ENCODE results near the gene LIPC. TPM values are rescaled to one million over a fixed set of nuclear protein-coding genes. Genes with fewer than 3 reads are reported as not detected.
A peak's percentile ranks its signal among the peaks of the same experiment; 100 is the strongest.

LIPC gene
- total and polyA plus RNA-seq, 7 experiments from 2014 or later, result 0.46 to 5.1 (median 0.77) TPM

DNA sequence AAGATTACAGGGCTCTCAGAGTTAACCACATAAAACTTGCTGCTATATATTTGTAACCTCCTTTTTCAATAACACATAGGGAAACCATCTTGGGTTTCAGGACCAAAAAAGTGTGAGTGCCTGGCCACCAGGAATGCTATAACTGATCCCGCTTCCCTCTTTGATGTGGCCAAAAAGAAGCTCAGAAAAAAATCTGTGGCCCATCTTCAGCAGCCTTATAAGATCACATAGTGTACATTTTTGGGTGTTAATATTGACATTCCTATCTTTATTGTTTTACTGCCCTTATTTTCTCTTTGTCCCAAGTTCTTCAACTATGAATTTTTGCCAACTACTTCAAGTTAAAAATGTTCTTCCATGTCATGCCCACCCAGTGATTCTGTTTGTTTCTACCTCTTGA lies 102.8 kb downstream of the LIPC start:
- H3K27ac ChIP-seq (ENCODE audit: low read depth, low read length), result no peak overlapping the region
- H3K27me3 ChIP-seq (ENCODE audit: control insufficient read depth in 2 of 2, insufficient read depth in 2 of 2, low read length in 2 of 2), result no peaks in the 10 kb centered on the region
- no peaks in the 10 kb centered on the region for H3K9me3 ChIP-seq (ENCODE audit: control insufficient read depth in 2 of 3, low read length in 3 of 3)
- no peak overlapping the region for H3K4me3 Mint-ChIP-seq
- DNase-seq (no peak), ATAC-seq (no peak)
- H3K9me3 Mint-ChIP-seq, result peaks cover 0 to 5% (median 0%) of the 10 kb centered on the region in 11 donors
- intact Hi-C loops (cut with micrococcal nuclease), result no loop called here
- peaks cover 0 to 5% (median 0%) of the 10 kb centered on the region in 7 donors for H3K4me1 Mint-ChIP-seq
- peaks cover 0 to 7% (median 0%) of the 10 kb centered on the region in 5 donors for H3K36me3 Mint-ChIP-seq
- H3K36me3 ChIP-seq (ENCODE audit: control insufficient read depth in 2 of 3, insufficient read depth in 3 of 3, low read length in 3 of 3), result no peaks in the 10 kb centered on the region
- CTCF ChIA-PET, result no interaction called here
- H3K27me3 Mint-ChIP-seq, result peaks cover 0 to 8% (median 0%) of the 10 kb centered on the region in 5 donors
- H3K4me1 ChIP-seq (ENCODE audit: control insufficient read depth in 2 of 2, insufficient read depth in 2 of 2, low read length in 2 of 2), result no peaks in the 10 kb centered on the region
- POLR2A ChIA-PET, result no interaction called here
- peak overlapping the region in 2 of 9 donors; percentile 4 to 6 for H3K27ac Mint-ChIP-seq
- H3K4me3 ChIP-seq (ENCODE audit: low read length), result no peak overlapping the region

DNA sequence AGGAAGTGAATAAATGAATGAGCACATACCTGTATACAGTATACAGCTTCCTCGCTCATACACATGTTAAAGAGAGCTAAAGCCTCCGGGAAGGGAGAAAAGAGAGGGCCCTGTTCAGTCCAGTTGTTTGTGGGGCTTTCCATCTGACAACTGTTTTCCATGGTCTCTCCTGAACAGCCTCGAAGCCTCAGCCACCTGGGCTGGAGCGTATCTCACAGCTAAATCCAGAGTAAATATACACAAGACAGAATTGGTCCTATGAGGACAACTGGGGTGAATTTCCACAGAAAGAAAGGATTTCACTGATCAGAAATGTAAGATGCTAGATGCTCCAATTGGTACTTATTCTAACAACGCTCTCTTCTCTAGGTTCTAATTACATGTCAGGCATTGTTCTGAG lies 103.5 kb downstream of the LIPC start:
- Histone ChIP-seq H3K4me3 (ENCODE audit: low read length) (no peak overlapping the region), H3K9me3 (ENCODE audit: control insufficient read depth in 2 of 3, low read length in 3 of 3) (no peaks in the 10 kb centered on the region), H3K36me3 (ENCODE audit: control insufficient read depth in 2 of 3, insufficient read depth in 3 of 3, low read length in 3 of 3) (no peaks in the 10 kb centered on the region), H3K4me1 (ENCODE audit: control insufficient read depth in 2 of 2, insufficient read depth in 2 of 2, low read length in 2 of 2) (no peaks in the 10 kb centered on the region), H3K27ac (ENCODE audit: low read depth, low read length) (no peak overlapping the region), H3K27me3 (ENCODE audit: control insufficient read depth in 2 of 2, insufficient read depth in 2 of 2, low read length in 2 of 2) (no peaks in the 10 kb centered on the region)
- H3K4me1 Mint-ChIP-seq, result peaks cover 0 to 6% (median 0%) of the 10 kb centered on the region in 7 donors
- no peak overlapping the region for H3K4me3 Mint-ChIP-seq
- POLR2A ChIA-PET, result no interaction called here
- no peak overlapping the region for H3K27ac Mint-ChIP-seq
- DNase-seq (no peak), ATAC-seq (no peak)
- H3K27me3 Mint-ChIP-seq, result peaks cover 0 to 8% (median 0%) of the 10 kb centered on the region in 5 donors
- intact Hi-C loops (cut with micrococcal nuclease), result no loop called here
- peaks cover 0 to 10% (median 0%) of the 10 kb centered on the region in 5 donors for H3K36me3 Mint-ChIP-seq
- CTCF ChIA-PET, result no interaction called here
- peaks cover 0 to 5% (median 0%) of the 10 kb centered on the region in 11 donors for H3K9me3 Mint-ChIP-seq

DNA sequence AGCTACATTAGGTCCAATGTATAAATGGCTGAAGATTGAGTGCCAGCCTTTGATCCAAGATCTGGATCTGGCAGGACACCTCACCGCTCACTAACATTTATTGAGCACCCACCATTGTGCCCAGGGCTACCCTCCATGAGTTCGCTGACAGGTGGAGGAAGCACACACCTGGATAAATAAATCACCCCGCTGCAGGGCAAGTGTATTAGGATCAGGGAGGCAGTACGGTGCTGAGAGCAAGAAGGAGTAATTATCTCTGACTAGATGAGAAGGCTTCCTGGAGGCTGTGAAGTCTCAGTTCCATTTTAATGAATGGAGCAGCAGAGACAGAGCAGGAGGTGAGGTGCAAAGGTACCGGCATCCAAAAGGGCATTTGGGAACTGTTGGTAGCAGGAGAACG lies 104.1 kb downstream of the LIPC start:
- Mint-ChIP-seq H3K36me3 (peaks cover 0 to 9% (median 0%) of the 10 kb centered on the region in 5 donors), H3K27ac (peak overlapping the region in 2 of 9 donors; percentile 10 to 20), H3K27me3 (peaks cover 0 to 8% (median 0%) of the 10 kb centered on the region in 5 donors), H3K9me3 (peaks cover 0 to 4% (median 0%) of the 10 kb centered on the region in 11 donors), H3K4me3 (no peak overlapping the region), H3K4me1 (peaks cover 0 to 6% (median 0%) of the 10 kb centered on the region in 7 donors)
- ChIA-PET POLR2A (no interaction called here), CTCF (no interaction called here)
- H3K27me3 ChIP-seq (ENCODE audit: control insufficient read depth in 2 of 2, insufficient read depth in 2 of 2, low read length in 2 of 2), result no peaks in the 10 kb centered on the region
- no peak for DNase-seq
- no peak for ATAC-seq
- no peaks in the 10 kb centered on the region for H3K9me3 ChIP-seq (ENCODE audit: control insufficient read depth in 2 of 3, low read length in 3 of 3)
- no peak overlapping the region for H3K4me3 ChIP-seq (ENCODE audit: low read length)
- no peaks in the 10 kb centered on the region for H3K36me3 ChIP-seq (ENCODE audit: control insufficient read depth in 2 of 3, insufficient read depth in 3 of 3, low read length in 3 of 3)
- no peak overlapping the region for H3K27ac ChIP-seq (ENCODE audit: low read depth, low read length)
- H3K4me1 ChIP-seq (ENCODE audit: control insufficient read depth in 2 of 2, insufficient read depth in 2 of 2, low read length in 2 of 2), result no peaks in the 10 kb centered on the region
- intact Hi-C loops (cut with micrococcal nuclease), result no loop called here

DNA sequence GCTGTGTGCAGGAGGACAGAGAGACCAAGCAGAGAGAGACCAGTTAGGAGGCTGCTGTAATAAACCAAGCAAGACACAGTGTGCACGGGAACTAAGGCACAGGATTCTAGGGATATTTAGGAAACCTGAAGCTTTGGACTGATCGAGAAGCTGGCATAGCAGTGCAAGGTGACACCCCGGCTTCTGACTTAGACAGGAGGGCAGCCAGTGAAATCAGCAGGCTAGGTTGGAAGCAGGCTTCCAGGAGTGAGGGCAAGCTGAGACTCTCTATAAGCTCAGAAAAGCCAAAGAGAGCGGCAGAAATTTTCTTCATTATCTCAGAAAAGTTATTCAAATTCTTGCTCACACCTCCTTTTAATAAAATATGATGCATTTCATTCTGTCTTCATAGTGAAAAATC lies 104.6 kb downstream of the LIPC start:
- Histone ChIP-seq H3K4me3 (ENCODE audit: low read length) (no peak overlapping the region), H3K27ac (ENCODE audit: low read depth, low read length) (no peak overlapping the region), H3K9me3 (ENCODE audit: control insufficient read depth in 2 of 3, low read length in 3 of 3) (no peaks in the 10 kb centered on the region), H3K36me3 (ENCODE audit: control insufficient read depth in 2 of 3, insufficient read depth in 3 of 3, low read length in 3 of 3) (no peaks in the 10 kb centered on the region), H3K27me3 (ENCODE audit: control insufficient read depth in 2 of 2, insufficient read depth in 2 of 2, low read length in 2 of 2) (no peaks in the 10 kb centered on the region), H3K4me1 (ENCODE audit: control insufficient read depth in 2 of 2, insufficient read depth in 2 of 2, low read length in 2 of 2) (no peaks in the 10 kb centered on the region)
- ChIA-PET CTCF (interaction anchor here (0.6 kb wide), 1 partner anchor 11 kb away, joined by 4 read pairs; no protein-coding TSS in a partner anchor), POLR2A (no interaction called here)
- intact Hi-C loops (cut with micrococcal nuclease), result no loop called here
- Mint-ChIP-seq H3K4me1 (peaks cover 0 to 6% (median 0%) of the 10 kb centered on the region in 7 donors), H3K4me3 (no peak overlapping the region), H3K27me3 (peaks cover 0 to 8% (median 0%) of the 10 kb centered on the region in 5 donors), H3K27ac (peak overlapping the region in 2 of 9 donors; percentile 10 to 12), H3K9me3 (peaks cover 0 to 4% (median 0%) of the 10 kb centered on the region in 11 donors), H3K36me3 (peaks cover 0 to 9% (median 0%) of the 10 kb centered on the region in 5 donors)
- ATAC-seq (no peak), DNase-seq (no peak)

DNA sequence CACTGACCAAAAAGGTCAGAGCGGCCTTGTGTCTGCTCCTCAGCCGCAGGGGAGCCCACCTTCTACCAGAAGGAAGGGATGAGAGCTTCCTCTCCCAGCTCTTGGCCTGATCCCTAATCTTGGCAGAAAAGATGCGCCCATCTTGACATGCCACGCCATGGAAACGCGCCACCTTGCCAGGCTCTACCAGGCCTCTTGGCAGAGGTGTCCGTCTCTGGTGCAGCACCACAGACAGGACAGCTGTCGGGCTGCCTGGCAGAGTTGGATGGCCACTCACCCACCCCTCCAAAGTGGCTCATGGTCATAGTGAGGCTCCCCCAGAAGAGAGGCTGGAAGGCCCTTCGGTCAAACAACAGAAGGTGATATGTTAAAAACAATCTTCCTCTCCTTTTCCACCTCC lies 105.2 kb downstream of the LIPC start:
- Histone ChIP-seq H3K4me3 (ENCODE audit: low read length) (no peak overlapping the region), H3K9me3 (ENCODE audit: control insufficient read depth in 2 of 3, low read length in 3 of 3) (no peaks in the 10 kb centered on the region), H3K36me3 (ENCODE audit: control insufficient read depth in 2 of 3, insufficient read depth in 3 of 3, low read length in 3 of 3) (no peaks in the 10 kb centered on the region), H3K27me3 (ENCODE audit: control insufficient read depth in 2 of 2, insufficient read depth in 2 of 2, low read length in 2 of 2) (no peaks in the 10 kb centered on the region), H3K27ac (ENCODE audit: low read depth, low read length) (no peak overlapping the region), H3K4me1 (ENCODE audit: control insufficient read depth in 2 of 2, insufficient read depth in 2 of 2, low read length in 2 of 2) (no peaks in the 10 kb centered on the region)
- no peak overlapping the region for H3K4me3 Mint-ChIP-seq
- ATAC-seq (no peak), DNase-seq (no peak)
- H3K36me3 Mint-ChIP-seq, result peaks cover 0 to 7% (median 0%) of the 10 kb centered on the region in 5 donors
- peaks cover 0 to 4% (median 0%) of the 10 kb centered on the region in 11 donors for H3K9me3 Mint-ChIP-seq
- intact Hi-C loops (cut with micrococcal nuclease), result no loop called here
- ChIA-PET POLR2A (no interaction called here), CTCF (interaction anchor here (0.6 kb wide), 1 partner anchor 11 kb away, joined by 4 read pairs; no protein-coding TSS in a partner anchor)
- peaks cover 0 to 6% (median 0%) of the 10 kb centered on the region in 5 donors for H3K27me3 Mint-ChIP-seq
- peaks cover 0 to 8% (median 0%) of the 10 kb centered on the region in 7 donors for H3K4me1 Mint-ChIP-seq
- no peak overlapping the region for H3K27ac Mint-ChIP-seq

DNA sequence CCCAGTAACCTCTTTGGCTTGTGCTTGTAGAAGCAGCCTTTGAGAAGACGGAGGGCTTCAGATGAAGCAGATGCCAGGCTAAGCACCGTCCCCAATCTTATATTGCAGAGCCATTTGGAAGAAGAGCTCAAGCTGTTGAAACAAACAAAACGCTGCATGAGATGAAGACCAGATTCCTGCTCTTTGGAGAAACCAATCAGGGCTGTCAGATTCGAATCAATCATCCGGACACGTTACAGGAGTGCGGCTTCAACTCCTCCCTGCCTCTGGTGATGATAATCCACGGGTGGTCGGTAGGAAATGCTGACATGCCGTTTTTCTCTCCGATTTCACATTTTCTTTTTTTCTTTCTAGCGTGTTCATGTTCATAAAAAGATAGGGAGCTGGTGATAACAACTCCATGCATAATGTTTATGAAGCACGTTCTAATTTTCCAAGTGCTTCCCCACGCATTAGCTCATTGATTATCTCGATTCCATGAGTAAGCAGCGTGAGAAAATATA lies 106.5 kb downstream of the LIPC start:
- ChIA-PET CTCF (interaction anchor here (0.5 kb wide), 1 partner anchor 1909 kb away, joined by 3 read pairs; no protein-coding TSS in a partner anchor), POLR2A (no interaction called here)
- no peak overlapping the region for H3K4me3 Mint-ChIP-seq
- H3K36me3 ChIP-seq (ENCODE audit: control insufficient read depth in 2 of 3, insufficient read depth in 3 of 3, low read length in 3 of 3), result no peaks in the 10 kb centered on the region
- DNase-seq (no peak), ATAC-seq (no peak)
- H3K36me3 Mint-ChIP-seq, result peaks cover 0 to 11% (median 0%) of the 10 kb centered on the region in 5 donors
- H3K27me3 ChIP-seq (ENCODE audit: control insufficient read depth in 2 of 2, insufficient read depth in 2 of 2, low read length in 2 of 2), result no peaks in the 10 kb centered on the region
- peaks cover 0 to 3% (median 0%) of the 10 kb centered on the region in 5 donors for H3K27me3 Mint-ChIP-seq
- H3K4me1 ChIP-seq (ENCODE audit: control insufficient read depth in 2 of 2, insufficient read depth in 2 of 2, low read length in 2 of 2), result no peaks in the 10 kb centered on the region
- H3K27ac Mint-ChIP-seq, result no peak overlapping the region
- H3K27ac ChIP-seq (ENCODE audit: low read depth, low read length), result no peak overlapping the region
- intact Hi-C loops (cut with micrococcal nuclease), result no loop called here
- no peaks in the 10 kb centered on the region for H3K9me3 ChIP-seq (ENCODE audit: control insufficient read depth in 2 of 3, low read length in 3 of 3)
- H3K4me3 ChIP-seq (ENCODE audit: low read length), result no peak overlapping the region
- peaks cover 0 to 4% (median 0%) of the 10 kb centered on the region in 11 donors for H3K9me3 Mint-ChIP-seq
- peaks cover 0 to 13% (median 0%) of the 10 kb centered on the region in 7 donors for H3K4me1 Mint-ChIP-seq

DNA sequence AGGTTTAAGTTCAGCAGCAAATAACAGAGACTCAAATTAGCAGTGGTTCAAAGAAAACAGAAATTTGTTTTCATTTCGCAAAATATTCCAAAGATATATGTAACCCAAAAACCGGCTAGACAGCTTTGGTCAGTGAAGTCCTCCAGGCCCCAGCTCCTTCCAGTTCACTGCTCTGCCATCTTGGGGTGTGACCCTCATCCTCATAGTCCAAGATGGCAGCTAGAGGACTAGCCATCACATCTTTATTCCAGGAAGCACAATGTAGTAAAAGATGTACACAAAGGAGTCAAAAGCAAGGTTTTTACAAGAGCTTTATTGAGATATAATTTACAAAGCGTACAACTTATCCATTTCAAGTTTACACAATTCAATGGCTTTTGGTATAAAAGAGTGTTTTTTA lies 107.1 kb downstream of the LIPC start:
- Histone ChIP-seq H3K4me1 (ENCODE audit: control insufficient read depth in 2 of 2, insufficient read depth in 2 of 2, low read length in 2 of 2) (no peaks in the 10 kb centered on the region), H3K27me3 (ENCODE audit: control insufficient read depth in 2 of 2, insufficient read depth in 2 of 2, low read length in 2 of 2) (no peaks in the 10 kb centered on the region), H3K9me3 (ENCODE audit: control insufficient read depth in 2 of 3, low read length in 3 of 3) (no peaks in the 10 kb centered on the region), H3K36me3 (ENCODE audit: control insufficient read depth in 2 of 3, insufficient read depth in 3 of 3, low read length in 3 of 3) (no peaks in the 10 kb centered on the region), H3K27ac (ENCODE audit: low read depth, low read length) (no peak overlapping the region), H3K4me3 (ENCODE audit: low read length) (no peak overlapping the region)
- Mint-ChIP-seq H3K4me3 (no peak overlapping the region), H3K9me3 (peaks cover 0 to 4% (median 0%) of the 10 kb centered on the region in 11 donors), H3K27me3 (peaks cover 0 to 3% (median 0%) of the 10 kb centered on the region in 5 donors), H3K36me3 (peaks cover 0 to 12% (median 0%) of the 10 kb centered on the region in 5 donors), H3K27ac (no peak overlapping the region), H3K4me1 (peaks cover 0 to 15% (median 0%) of the 10 kb centered on the region in 7 donors)
- ChIA-PET POLR2A (no interaction called here), CTCF (interaction anchor here (0.5 kb wide), 1 partner anchor 1909 kb away, joined by 3 read pairs; no protein-coding TSS in a partner anchor)
- DNase-seq, result no peak
- ATAC-seq, result no peak
- intact Hi-C loops (cut with micrococcal nuclease), result no loop called here

Measured in naive thymus-derived CD4-positive, alpha-beta T cell (primary cell).